SK-N-SH treated with all-trans-retinoic acid at 6 μM for 48 hours (cell line): ENCODE results near the gene SEMA5A.

Experiments
- ATAC-seq: fragments of 200-7000 bp; cut with Tn5 transposase; 3 replicates; pipeline ENCODE4 v1.9.1; 2020; ENCODE audit warnings: mild to moderate bottlenecking, moderate library complexity
- ARNTL ChIP-seq: fragments of 450-650 bp; formaldehyde crosslinking; IDR thresholded peaks from 2 replicates; pipeline ENCODE4 v1.5.0; 2020; ENCODE audit warnings: low read depth, mild to moderate bottlenecking, moderate library complexity, borderline replicate concordance
- BACH2 ChIP-seq: fragments of 250-450 bp; sonication (Bioruptor Pico); IDR thresholded peaks from 2 replicates; pipeline ENCODE4 v1.9.0; 2021; ENCODE audit warnings: mild to moderate bottlenecking, borderline replicate concordance
- ESRRG ChIP-seq: fragments of 250-450 bp; sonication (Bioruptor Pico); IDR thresholded peaks from 2 replicates; pipeline ENCODE4 v1.6.1; 2021; ENCODE audit warnings: mild to moderate bottlenecking
- GLIS3 ChIP-seq: fragments of 250-450 bp; sonication (Bioruptor Pico); IDR thresholded peaks from 2 replicates; pipeline ENCODE4 v1.5.0; 2020; ENCODE audit warnings: mild to moderate bottlenecking, moderate library complexity
- ISL1 ChIP-seq: fragments of 250-450 bp; sonication (Bioruptor Pico); IDR thresholded peaks from 2 replicates; pipeline ENCODE4 v2.1.2; 2022; ENCODE audit warnings: mild to moderate bottlenecking, moderate library complexity
- OSR1 ChIP-seq: fragments of 250-450 bp; sonication (Bioruptor Pico); IDR thresholded peaks from 2 replicates; pipeline ENCODE4 v1.8.0; 2022; ENCODE audit warnings: moderate library complexity, mild to moderate bottlenecking, inconsistent platforms
- POU6F1 ChIP-seq: fragments of 250-450 bp; sonication (Bioruptor Pico); IDR thresholded peaks from 2 replicates; pipeline ENCODE4 v1.8.0; 2021; ENCODE audit warnings: low read depth, mild to moderate bottlenecking, moderate library complexity, borderline replicate concordance
- PPARA ChIP-seq: fragments of 250-450 bp; sonication (Bioruptor Pico); IDR thresholded peaks from 2 replicates; pipeline ENCODE4 v1.5.0; 2020; ENCODE audit warnings: mild to moderate bottlenecking, borderline replicate concordance
- RARB ChIP-seq: fragments of 250-450 bp; sonication (Bioruptor Pico); IDR thresholded peaks from 2 replicates; pipeline ENCODE4 v1.8.0; 2021; ENCODE audit warnings: mild to moderate bottlenecking, moderate library complexity
- SNAI2 ChIP-seq: fragments of 250-450 bp; sonication (Bioruptor Pico); IDR thresholded peaks from 2 replicates; pipeline ENCODE4 v1.5.0; 2020; ENCODE audit warnings: mild to moderate bottlenecking, moderate library complexity
- TCF4 ChIP-seq: fragments of 250-450 bp; sonication (Bioruptor Pico); IDR thresholded peaks from 2 replicates; pipeline ENCODE4 v1.8.0; 2021; ENCODE audit warnings: mild to moderate bottlenecking, moderate library complexity, borderline replicate concordance
- TOX ChIP-seq: fragments of 250-450 bp; sonication (Bioruptor Pico); IDR thresholded peaks from 2 replicates; pipeline ENCODE4 v1.8.0; 2021; ENCODE audit warnings: mild to moderate bottlenecking, moderate library complexity, borderline replicate concordance
- ZC3H10 ChIP-seq: fragments of 250-450 bp; sonication (Bioruptor Pico); IDR thresholded peaks from 2 replicates; pipeline ENCODE4 v1.5.1; 2021; ENCODE audit warnings: mild to moderate bottlenecking, moderate library complexity
- ZFP3 ChIP-seq: fragments of 250-450 bp; sonication (Bioruptor Pico); IDR thresholded peaks from 2 replicates; pipeline ENCODE4 v1.5.0; 2020; ENCODE audit warnings: mild to moderate bottlenecking, moderate library complexity
- ZFP30 ChIP-seq: fragments of 450-650 bp; formaldehyde crosslinking; IDR thresholded peaks from 2 replicates; pipeline ENCODE4 v1.5.0; 2022; ENCODE audit warnings: mild to moderate bottlenecking, moderate library complexity
- ZNF565 ChIP-seq: fragments of 450-650 bp; formaldehyde crosslinking; conservative IDR thresholded peaks from 2 replicates; pipeline ENCODE4 v1.5.0; 2020; ENCODE audit warnings: low read depth, mild to moderate bottlenecking, moderate library complexity
- TF ChIP-seq, protein P1 (sequence below): fragments of 250-450 bp; sonication (Bioruptor Pico); IDR thresholded peaks from 2 replicates; pipeline ENCODE4 v1.5.1; 2021; ENCODE audit warnings: mild to moderate bottlenecking, moderate library complexity
- TF ChIP-seq, protein P2 (sequence below): fragments of 250-450 bp; sonication (Bioruptor Pico); IDR thresholded peaks from 2 replicates; pipeline ENCODE4 v1.5.1; 2020; ENCODE audit warnings: low read depth, mild to moderate bottlenecking, moderate library complexity
- TF ChIP-seq, protein P3 (sequence below): fragments of 250-450 bp; sonication (Bioruptor Pico); IDR thresholded peaks from 2 replicates; pipeline ENCODE4 v1.5.0; 2020; ENCODE audit warnings: mild to moderate bottlenecking, moderate library complexity

Gene SEMA5A

GRCh38 chr5:9222054-9222976, 323.6 kb downstream of the SEMA5A start:
- no peak for ATAC-seq

DNA sequence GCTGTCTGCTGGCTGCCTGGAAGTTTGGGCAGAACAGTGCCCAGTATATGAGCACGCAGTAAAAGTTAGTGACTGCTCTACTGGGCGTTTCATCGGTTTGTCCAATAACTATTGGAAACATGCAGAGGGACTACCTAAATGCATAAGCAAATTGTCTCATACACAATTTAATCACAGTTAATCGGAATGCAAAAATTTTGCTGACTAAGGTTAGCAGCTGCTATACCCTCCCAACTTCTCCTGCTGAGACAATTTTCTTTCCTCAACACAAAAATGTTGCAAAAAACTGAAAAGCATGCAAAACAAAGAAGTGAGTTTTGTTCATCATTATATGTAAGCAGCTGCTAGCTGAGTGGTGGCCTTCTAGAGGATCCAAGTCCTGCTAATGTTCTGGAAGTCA, 327.5 kb downstream of the SEMA5A start:
- no peak for ATAC-seq
- TF ChIP-seq ISL1 (CRISPR knock-in tag) (no peak), POU6F1 (CRISPR knock-in tag) (no peak), ESRRG (CRISPR knock-in tag) (no peak), GLIS3 (no peak), ZFP30 (no peak), ZFP3 (CRISPR knock-in tag) (no peak), BACH2 (CRISPR knock-in tag) (no peak), TCF4 (no peak), ZC3H10 (no peak), TOX (no peak), ZNF565 (no peak), PPARA (CRISPR knock-in tag) (no peak)
- TF ChIP-seq, protein P1, sequence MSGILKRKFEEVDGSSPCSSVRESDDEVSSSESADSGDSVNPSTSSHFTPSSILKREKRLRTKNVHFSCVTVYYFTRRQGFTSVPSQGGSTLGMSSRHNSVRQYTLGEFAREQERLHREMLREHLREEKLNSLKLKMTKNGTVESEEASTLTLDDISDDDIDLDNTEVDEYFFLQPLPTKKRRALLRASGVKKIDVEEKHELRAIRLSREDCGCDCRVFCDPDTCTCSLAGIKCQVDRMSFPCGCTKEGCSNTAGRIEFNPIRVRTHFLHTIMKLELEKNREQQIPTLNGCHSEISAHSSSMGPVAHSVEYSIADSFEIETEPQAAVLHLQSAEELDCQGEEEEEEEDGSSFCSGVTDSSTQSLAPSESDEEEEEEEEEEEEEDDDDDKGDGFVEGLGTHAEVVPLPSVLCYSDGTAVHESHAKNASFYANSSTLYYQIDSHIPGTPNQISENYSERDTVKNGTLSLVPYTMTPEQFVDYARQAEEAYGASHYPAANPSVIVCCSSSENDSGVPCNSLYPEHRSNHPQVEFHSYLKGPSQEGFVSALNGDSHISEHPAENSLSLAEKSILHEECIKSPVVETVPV (CRISPR knock-in tag), result no peak

More at GRCh38 chr5:9222054-9222976, 323.6 kb downstream of the SEMA5A start:
- TF ChIP-seq GLIS3 (no peak), TCF4 (no peak), ESRRG (CRISPR knock-in tag) (no peak), ISL1 (CRISPR knock-in tag) (no peak), TOX (no peak), BACH2 (CRISPR knock-in tag) (no peak), RARB (CRISPR knock-in tag) (no peak), POU6F1 (CRISPR knock-in tag) (no peak), PPARA (CRISPR knock-in tag) (no peak), ZNF565 (no peak), ZFP30 (no peak), OSR1 (CRISPR knock-in tag) (no peak)
- TF ChIP-seq, protein P2, sequence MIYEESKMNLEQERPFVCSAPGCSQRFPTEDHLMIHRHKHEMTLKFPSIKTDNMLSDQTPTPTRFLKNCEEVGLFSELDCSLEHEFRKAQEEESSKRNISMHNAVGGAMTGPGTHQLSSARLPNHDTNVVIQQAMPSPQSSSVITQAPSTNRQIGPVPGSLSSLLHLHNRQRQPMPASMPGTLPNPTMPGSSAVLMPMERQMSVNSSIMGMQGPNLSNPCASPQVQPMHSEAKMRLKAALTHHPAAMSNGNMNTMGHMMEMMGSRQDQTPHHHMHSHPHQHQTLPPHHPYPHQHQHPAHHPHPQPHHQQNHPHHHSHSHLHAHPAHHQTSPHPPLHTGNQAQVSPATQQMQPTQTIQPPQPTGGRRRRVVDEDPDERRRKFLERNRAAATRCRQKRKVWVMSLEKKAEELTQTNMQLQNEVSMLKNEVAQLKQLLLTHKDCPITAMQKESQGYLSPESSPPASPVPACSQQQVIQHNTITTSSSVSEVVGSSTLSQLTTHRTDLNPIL (CRISPR knock-in tag), result no peak
- TF ChIP-seq, protein P3, sequence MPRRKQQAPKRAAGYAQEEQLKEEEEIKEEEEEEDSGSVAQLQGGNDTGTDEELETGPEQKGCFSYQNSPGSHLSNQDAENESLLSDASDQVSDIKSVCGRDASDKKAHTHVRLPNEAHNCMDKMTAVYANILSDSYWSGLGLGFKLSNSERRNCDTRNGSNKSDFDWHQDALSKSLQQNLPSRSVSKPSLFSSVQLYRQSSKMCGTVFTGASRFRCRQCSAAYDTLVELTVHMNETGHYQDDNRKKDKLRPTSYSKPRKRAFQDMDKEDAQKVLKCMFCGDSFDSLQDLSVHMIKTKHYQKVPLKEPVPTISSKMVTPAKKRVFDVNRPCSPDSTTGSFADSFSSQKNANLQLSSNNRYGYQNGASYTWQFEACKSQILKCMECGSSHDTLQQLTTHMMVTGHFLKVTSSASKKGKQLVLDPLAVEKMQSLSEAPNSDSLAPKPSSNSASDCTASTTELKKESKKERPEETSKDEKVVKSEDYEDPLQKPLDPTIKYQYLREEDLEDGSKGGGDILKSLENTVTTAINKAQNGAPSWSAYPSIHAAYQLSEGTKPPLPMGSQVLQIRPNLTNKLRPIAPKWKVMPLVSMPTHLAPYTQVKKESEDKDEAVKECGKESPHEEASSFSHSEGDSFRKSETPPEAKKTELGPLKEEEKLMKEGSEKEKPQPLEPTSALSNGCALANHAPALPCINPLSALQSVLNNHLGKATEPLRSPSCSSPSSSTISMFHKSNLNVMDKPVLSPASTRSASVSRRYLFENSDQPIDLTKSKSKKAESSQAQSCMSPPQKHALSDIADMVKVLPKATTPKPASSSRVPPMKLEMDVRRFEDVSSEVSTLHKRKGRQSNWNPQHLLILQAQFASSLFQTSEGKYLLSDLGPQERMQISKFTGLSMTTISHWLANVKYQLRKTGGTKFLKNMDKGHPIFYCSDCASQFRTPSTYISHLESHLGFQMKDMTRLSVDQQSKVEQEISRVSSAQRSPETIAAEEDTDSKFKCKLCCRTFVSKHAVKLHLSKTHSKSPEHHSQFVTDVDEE, result no peak
- TF ChIP-seq, protein P1 (CRISPR knock-in tag), result no peak
- TF ChIP-seq, all 23 proteins: peak for 0

DNA sequence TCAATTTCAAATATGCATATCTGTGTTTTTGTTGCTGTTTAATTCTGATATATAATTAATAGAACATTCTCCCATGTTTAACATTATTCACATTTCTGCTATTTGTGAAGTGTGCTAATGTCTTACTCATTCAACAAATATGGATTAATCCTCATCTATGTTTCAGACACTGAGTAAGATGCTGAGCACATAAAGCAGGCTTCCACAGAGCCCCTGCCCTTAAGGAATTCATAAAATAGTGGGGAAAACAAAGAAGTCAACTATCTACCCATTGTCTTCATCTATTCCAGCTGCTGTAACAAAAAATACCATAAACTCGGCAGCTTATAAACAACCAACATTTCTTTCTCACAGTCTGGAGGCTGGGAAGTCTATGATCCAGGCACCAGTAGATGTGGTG, 333.3 kb downstream of the SEMA5A start:
- ATAC-seq, result no peak
- TF ChIP-seq ZFP30 (no peak), ARNTL (CRISPR knock-in tag) (no peak), BACH2 (CRISPR knock-in tag) (no peak), ESRRG (CRISPR knock-in tag) (no peak), SNAI2 (CRISPR knock-in tag) (no peak), ZC3H10 (no peak)
- TF ChIP-seq, protein P3, result no peak
- TF ChIP-seq, protein P2 (CRISPR knock-in tag), result no peak
